GM21619 (cell line): Measurements from ENCODE around the gene PLAGL1.

ENCODE experiments used
- ATAC-seq: cut with Tn5 transposase; IDR thresholded peaks from one replicate; pipeline ENCODE4 v1.9.1; 2021; ENCODE audit not compliant: unreplicated experiment

PLAGL1 gene

DNA sequence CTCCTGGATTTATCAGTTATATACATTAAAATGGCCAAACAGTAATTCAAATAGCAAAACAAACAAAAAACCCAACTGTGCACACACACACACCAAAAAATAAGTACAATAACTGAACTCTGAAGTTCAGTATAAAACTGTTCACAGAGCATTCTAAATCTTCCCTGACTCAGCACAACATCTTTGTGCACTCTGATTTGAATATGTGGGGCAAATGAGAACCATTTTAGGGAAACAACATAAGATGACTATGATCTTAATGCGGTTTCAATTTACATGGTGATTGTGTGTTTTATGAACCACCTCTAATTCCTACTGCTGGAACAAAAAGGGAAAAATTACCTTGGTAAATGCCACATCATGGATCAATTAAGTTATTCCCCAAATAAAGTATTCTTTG, 41.7 kb downstream of the PLAGL1 start:
- no peak for ATAC-seq

DNA sequence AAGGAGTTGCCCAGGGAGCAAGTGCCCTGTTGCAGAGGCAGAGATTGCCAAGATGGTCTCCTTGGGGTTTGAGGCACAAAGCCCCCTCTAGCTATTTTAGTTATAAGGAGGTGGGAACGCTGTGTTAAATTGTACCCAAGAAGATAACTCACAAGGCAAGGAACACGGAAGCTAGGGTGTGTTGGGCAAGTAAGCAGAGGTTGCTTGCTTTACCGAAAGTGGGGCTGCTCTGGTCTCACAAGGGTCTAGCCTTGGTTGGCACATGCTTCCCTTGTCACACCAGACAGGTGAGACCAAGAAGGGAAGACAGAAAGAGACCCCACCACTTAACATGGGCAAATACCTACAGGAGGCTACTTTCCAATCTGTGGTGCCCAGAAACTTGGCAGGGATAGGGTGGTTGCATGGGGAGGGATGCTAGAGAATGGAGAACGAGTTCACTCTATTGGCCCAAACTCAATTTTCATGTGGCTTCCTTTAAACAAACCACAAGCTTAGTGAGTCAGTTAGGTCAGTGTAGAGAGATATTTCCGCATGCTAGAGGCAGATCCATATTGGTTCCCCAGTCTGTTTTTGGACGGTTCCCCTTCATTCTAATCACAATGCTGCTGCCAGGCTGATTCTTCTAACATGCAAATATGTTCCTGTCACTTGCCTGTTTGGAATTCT, 42.4 kb downstream of the PLAGL1 start:
- ATAC-seq: no peak

DNA sequence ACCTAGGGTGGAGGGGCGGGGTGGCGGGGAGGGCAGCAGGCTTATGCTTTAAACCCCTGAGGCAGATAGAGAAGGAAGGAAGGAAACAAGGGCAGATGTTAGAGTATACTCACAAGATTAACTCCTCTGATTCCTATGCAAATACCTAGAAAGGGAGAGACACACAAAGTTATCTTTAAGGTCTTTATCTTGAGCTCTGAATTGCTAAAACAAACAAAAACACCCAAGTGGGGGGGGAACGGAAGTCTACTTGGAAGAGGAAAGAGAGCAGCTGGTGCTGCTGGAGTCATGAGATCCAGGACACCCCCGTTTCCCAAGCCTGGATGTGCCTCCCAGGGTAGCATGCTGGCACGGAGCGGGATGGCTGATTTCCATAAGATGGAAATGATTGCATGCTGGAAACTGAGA, 43.4 kb downstream of the PLAGL1 start:
- no peak for ATAC-seq

DNA sequence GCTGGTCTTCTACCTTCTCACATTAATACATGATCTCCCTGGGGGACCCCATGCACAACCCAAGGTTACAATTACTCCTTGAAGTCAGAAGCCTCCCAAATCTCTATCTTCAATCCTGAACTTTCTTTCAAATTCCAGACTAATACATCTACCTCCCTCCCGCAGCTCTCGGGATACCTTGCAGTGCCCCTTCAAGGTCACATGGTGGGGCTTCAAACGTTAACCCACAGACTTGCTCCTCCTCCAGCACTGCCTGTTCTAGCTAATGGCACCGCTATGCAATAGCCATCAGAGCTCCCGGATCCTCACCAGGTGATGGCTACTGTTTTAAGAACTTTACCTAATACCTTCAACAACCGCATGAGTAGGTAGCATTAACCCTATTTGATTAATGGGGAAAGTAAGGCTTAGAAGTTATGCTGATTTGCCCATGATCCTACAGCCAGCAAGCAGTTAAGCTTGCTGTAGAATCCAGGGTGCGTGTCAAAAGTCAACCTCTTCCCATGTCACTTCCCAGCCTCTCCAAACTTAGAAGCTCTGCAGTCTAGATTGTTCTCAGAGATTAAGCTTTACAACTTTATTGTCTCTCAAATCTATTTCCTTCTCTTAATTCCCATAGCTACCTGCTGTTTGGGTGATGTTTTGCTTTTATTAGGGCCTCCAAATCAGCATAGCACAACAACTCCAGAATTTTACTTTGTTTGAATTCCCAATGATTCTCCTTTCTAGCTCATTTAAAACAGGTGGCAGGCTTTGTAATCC, 44.7 kb downstream of the PLAGL1 start:
- ATAC-seq: no peak

DNA sequence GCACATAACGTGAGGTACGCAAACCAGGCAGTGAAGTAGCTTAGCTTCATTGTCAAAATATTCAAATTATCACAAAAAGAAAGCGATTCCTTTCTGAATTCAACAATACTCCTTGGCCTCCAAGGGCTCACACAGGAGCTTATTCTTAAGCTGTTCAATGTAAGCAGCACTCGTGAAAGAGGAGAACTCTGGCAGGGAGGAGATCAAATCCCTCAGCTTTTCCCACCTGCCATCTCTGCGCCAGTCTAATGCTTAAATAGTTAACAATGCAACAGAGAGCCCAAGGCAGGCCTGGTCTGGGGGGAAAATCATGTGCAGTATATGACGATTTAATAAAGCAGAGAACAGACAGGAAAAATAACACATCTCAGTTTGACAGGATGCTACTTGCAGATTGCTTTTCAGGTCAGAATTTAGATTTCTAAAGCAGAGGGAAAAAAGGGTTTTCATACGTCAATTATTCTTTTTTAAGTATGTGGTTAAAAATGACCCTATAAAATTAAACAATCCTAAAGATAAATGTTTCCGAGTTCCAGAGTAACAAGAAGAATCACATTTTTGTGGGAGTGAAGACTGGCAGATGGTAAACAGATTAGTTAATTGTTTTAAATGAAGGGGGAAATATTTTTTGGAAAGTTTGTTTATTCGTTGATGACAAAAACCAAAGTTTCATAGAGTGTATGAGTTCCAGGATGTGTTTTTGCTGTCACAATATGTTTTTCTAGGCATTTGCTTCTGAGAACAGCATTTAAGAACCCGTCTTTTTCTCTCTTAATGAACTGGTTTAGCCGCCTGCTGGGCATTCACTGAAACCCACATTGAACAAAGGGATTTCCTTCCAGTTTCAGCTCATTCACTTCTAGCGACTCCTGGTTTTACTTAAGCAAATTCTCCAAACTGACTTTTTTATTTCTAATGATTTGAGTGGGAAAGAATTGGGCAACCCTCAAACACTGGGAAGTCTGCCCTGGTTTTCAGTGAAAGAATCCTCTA, 45.9 kb downstream of the PLAGL1 start:
- ATAC-seq: no peak

DNA sequence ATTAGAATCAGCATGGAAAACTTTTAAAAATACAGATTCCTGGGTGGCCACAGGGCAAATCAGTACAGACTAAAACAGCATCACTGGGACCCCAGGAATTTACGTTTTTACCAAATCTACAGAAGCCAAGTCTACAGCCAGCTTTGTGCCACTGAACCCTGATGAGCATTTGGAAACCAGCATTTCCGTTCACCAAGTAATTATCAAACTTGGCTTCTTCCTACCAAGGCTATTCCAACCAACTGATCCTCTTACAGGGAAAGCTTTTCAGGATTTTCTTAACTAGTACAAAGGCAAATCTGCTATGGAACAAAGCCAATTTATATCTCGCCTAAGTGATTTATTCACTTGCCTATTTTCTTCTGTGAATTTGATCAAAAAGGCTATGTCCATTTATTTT, 47.0 kb downstream of the PLAGL1 start:
- no peak for ATAC-seq

DNA sequence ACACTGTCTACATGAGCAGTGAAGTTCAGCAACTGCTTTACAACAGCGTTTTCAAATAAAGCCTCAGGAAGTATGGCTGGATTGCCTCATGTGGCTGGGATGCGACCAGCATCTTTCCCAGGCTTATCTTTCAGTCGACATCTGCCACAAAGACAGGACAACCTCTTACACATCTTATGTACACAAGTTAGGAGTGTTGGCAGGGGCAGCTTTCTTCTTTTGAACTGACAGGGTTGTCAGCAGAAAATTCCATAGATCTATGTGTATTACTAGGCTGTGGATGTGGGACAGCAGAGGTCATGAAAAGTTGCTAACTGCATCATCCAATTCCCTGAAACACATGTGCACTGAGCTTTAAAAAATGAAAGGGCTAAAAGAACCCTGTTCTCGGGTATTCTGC, 48.1 kb downstream of the PLAGL1 start:
- ATAC-seq: no peak

DNA sequence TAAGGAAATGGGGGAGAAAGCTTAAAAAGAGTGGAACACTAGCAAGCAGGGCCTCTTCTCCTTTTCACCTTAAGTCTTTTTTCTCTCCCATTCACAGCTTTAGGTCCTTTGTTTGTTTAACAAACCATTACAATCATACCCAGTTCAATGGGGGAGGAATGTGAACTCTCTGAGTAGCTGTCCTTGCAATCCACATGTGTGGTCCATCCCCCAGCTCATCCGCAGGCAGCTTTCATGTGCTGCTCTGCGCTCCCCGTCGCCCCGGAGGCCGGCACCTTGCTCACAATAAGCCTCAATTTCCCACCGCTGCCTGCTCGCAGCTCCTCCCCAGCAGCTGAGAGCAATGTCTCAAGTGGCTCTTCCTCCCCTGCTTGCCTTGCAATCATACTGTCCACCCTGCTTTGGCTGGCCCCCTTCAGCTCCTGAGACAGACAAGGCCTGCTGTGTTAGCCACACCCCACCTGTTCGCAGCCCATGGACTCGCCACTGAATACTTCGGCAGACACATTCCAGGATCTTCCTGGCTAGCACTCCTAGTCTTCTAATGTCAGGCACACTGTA, 49.1 kb downstream of the PLAGL1 start:
- ATAC-seq: no peak

DNA sequence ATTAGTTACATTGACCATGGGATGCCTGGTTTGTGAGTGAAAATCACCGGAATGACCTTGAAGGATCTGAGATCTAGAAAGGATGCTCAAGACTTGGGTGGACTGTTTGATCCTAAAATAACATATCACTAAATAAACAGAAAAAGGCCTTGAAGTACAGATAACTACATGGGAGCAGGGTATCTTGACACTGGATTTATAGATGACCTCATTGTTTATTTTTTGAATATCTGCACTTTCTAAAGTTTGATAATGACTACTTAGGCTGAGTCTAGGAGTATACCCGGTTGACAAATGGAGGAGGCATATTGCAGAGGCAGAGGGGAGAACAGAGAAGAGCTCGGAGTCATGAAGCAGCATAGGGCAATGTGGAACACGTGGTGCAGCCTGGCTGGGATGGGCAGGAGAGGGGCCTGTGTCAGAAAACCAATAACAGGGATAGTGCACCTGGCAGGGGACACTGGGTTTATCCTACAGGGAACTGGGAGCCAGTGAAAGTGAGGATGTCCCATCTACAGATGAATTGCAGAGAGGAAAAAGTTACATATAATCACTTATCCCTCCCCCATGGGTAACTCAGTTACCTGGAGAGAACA, 50.3 kb downstream of the PLAGL1 start:
- no peak for ATAC-seq

DNA sequence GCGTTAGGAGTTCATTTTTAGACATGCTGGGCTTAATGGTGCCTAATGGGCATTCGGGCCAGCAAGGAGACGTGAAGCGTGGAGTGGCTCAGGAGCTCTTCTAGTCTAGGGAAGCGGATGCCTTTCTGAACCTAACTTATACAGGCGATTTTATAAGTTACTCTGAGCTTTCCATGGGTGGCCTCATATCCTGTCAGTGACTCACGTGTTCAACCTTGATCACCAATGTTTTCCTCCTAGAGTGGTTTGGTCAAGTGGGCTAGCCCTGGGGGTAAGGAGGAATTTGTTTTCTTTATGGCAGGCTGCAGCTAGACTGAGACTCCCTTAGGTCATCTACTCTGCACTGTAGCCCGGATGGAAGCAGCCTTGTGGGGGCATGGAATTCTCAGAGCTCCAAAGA, 52.1 kb downstream of the PLAGL1 start:
- ATAC-seq: no peak

DNA sequence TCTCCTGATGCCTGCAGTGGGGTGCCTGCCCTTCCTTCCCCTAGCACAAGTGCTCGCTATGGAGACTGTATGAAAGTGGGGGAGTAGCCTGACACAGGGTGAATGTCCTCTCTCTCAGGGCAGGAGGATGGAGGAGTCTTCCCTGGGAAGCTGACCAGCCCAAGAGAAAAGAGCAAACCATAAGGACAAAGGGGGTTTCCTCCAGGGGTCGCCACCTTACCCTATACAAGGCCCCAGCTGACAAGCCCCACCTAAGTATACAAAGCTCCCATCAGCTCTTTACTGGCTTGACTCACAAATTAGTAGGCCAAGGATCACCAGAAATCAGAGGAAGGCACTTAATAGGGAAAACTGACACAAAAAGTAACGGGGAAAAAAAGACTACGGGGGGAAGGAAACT, 54.1 kb downstream of the PLAGL1 start:
- ATAC-seq: no peak

DNA sequence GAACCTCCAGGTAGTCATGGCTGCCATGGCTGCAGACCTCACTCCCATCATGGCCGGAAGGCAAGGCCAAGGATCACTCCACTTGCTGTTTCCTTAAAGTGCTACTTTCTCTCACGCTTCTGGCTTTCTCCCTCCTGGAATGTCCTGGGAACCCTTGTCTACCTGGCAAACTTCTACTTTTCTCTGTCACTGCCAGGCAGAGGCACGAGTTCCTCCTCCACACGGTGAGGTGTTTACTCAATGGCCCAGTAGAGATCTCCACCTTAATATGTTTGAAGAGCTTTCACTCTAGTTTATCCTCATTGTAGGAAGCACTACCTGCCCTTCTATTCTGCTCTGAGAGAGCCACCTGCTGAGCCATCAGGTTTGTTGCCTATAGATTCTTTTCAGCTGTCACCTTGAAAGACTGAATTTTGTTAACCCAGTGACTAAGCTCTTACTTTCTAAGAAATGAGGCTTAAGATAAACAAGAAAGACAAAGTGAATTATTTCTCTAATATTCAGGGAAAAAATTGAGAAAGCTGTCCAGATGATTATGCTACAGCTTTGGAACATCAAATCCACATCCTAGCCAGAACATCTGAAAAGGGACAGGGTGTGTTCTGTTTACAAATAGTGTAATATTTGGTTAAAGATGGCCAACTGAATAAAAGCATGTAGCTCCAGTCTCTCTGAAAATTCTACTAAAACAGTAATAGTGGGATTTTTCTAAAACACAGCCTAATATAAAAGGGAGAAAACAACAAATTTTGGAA, 54.9 kb downstream of the PLAGL1 start:
- no peak for ATAC-seq

DNA sequence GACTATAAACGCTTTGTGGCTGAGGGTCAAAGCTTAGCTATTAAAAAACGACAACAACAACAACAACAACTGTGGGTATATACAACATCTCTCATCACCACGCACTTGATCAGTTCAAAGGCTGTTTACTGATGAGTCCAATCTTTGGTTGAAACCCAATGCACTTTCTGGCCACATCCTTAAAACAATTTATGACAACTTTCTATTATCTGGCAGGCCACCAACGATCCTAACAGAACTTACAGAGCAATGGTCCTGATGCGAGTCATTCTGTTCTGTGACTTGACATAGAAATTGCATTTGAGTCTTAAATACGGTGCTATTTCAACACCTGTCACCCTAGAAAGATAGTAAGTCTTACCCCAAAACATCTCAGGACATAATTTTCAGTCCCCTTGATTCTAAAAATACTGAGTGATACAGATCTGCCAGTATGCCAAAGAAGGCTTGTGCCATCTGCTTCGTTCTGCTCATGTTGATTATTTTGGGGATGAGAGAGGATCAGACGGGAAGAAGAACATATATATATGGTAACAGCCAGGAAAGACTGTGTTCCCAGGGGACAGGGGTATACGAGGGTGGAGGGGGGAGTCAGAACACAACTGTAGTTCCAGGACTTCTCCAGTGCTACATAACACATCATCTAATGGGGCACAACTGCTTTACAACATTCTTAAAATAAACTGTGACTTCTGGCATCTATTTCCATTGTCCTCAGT, 55.8 kb downstream of the PLAGL1 start:
- ATAC-seq: no peak

DNA sequence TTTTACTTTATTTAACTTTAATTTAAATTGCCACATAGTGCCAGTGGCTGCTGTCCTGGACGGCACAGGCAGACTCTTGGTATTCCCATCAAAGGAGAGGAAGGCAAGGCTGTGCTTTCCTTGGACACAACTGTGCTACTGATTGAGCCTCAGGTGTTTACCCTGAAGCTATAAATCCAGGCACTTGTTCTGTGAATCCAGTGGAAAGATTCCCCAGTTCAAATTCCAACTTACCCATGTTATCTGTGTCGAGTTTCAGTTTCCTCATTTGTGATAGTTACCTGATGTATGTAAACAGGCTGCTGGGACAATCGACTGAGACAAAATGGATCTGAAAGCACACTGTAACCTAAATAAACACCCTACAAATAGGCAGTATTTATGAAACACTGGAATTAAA, 57.2 kb downstream of the PLAGL1 start:
- no peak for ATAC-seq

DNA sequence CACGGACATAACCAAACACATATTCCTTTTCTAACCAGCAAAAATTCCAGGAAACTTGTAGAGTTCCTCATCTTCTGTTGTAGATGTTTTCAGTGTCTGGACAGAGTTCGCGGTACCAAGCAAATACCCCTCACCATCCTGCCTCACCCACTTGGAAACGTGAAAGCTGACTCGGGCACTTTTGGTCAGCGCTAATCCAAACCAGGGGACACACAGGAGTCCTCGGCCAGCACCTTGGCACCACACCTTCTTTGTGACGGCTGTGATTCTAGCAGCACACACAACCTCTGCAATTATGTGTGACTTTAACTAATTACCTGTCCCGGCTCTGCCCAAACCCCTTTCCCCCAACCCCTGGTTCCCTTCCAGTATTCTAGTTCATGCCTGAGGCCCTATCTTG, 58.1 kb downstream of the PLAGL1 start:
- no peak for ATAC-seq

DNA sequence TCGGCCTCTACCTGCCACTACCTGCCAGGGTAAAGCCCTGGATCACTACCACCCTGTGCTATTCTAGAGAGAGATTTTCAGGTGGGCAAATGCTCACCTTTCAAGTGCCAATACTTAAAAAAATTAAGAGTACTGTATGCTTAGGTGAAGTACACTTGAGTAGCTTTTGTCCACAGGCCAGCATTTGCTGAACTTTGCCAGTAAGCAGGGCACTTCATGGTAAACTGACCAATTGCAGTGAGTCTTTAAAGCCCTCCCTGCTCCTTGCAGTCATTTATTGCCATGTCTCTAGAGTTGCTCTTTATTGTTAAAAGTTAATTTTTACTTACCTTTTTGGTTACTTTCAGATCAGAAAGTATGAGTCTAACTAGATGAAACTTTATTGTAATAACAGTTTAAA, 58.5 kb downstream of the PLAGL1 start:
- no peak for ATAC-seq

DNA sequence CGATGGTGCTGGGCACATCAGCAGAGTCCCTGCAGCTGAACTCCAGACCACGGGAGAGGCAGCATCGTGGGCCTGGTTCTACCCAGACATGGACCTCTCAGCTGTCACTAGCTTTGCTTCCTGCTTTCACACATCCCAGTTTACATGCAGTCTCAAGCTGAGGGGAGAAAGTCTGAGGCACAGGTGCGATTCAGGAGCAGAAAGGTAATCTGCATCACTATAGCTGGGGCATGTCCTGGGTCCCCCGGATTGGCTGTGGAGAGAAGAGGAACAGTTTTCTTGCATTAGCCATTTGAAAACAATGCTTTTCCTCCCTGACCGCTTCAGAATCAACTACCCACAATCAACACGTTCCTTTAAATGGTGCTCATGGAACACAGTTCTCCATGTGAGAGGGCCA, 59.9 kb downstream of the PLAGL1 start:
- ATAC-seq: no peak

DNA sequence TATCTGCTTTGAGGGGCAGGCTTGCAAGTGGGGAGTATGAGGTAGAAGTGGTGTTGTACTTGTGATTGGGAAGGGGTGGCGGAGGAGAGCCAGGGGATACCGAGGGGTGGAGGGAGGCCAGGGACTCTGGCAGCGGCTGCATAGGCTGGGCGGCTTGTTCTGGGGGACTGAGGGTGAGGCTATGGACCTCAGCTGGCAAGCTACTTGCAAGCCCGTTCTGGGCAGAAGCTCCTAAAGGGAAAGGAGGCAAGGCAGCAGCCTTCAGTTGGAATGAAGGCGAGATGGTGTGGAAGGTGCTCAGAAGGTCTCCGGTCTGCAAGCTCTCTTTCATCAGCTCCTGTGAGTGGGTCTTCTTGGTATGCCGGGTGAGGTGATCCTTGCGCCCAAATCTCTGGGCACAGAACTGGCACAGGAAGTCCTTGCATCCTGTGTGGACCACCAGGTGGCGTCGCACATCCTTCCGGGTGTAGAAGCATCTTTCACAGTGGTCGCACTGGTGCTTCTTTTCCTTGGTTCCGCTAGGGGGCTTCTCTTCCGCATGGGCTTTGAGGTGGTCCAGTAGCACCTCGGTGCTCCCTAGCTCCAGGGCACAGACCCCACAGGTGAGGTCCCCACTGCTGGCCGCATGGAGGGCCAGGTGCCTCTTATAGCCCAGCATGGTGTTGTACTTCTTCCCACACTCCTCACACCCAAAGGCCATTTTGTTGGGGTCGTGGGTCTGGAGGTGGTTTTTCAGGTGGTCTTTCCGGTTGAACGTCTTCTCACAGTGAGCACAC, 66.0 kb downstream of the PLAGL1 start:
- no peak for ATAC-seq
